ENCODE measurements around the gene MCAT. TPM values are rescaled to one million over a fixed set of nuclear protein-coding genes. Genes with fewer than 3 reads are reported as not detected.

The MCAT gene
- total RNA-seq, 2 experiments from 2014 or later: 13.8 to 16.9 TPM

GRCh38 chr22:43129426-43130425, 13.5 kb downstream of the MCAT start:
- intact Hi-C loops (cut with DNase I, micrococcal nuclease): no loop called here
- Mint-ChIP-seq H3K36me3 (ENCODE audit: low read depth) (peaks cover 17% of the 10 kb centered on the region), H3K27ac (no peak overlapping the region), H3K4me1 (peaks cover 2% of the 10 kb centered on the region), H3K4me3 (no peak overlapping the region), H3K27me3 (no peaks in the 10 kb centered on the region), H3K9me3 (ENCODE audit: low read depth) (no peaks in the 10 kb centered on the region)
- ChIA-PET POLR2A (no interaction called here), CTCF (no interaction called here)
- DNase-seq (no peak), ATAC-seq (no peak)

- Mint-ChIP-seq H3K4me1 (peaks cover 2% of the 10 kb centered on the region), H3K4me3 (no peak overlapping the region), H3K27me3 (no peaks in the 10 kb centered on the region), H3K9me3 (ENCODE audit: low read depth) (no peaks in the 10 kb centered on the region), H3K36me3 (ENCODE audit: low read depth) (peaks cover 10% of the 10 kb centered on the region), H3K27ac (no peak overlapping the region)
- ChIA-PET CTCF (no interaction called here), POLR2A (no interaction called here)
- DNase-seq: no peak
- no peak for ATAC-seq
- intact Hi-C loops (cut with DNase I, micrococcal nuclease): no loop called here
Measured at GRCh38 chr22:43128928-43129424, 14.2 kb downstream of the MCAT start.

- no peak overlapping the region for H3K27ac Mint-ChIP-seq
- POLR2A ChIA-PET: no interaction called here
- H3K9me3 Mint-ChIP-seq (ENCODE audit: low read depth): no peaks in the 10 kb centered on the region
- peaks cover 7% of the 10 kb centered on the region for H3K36me3 Mint-ChIP-seq (ENCODE audit: low read depth)
- DNase-seq: no peak
- H3K27me3 Mint-ChIP-seq: no peaks in the 10 kb centered on the region
- intact Hi-C loops (cut with DNase I, micrococcal nuclease): no loop called here
- CTCF ChIA-PET: no interaction called here
- H3K4me1 Mint-ChIP-seq: peaks cover 2% of the 10 kb centered on the region
- ATAC-seq: no peak
- H3K4me3 Mint-ChIP-seq: no peak overlapping the region
Measured at GRCh38 chr22:43128116-43128515, 15.1 kb downstream of the MCAT start.

- no peak for ATAC-seq
- ChIA-PET CTCF (no interaction called here), POLR2A (no interaction called here)
- no peaks in the 10 kb centered on the region for H3K9me3 Mint-ChIP-seq (ENCODE audit: low read depth)
- peaks cover 2% of the 10 kb centered on the region for H3K4me1 Mint-ChIP-seq
- H3K36me3 Mint-ChIP-seq (ENCODE audit: low read depth): peaks cover 5% of the 10 kb centered on the region
- no peaks in the 10 kb centered on the region for H3K27me3 Mint-ChIP-seq
- no peak overlapping the region for H3K4me3 Mint-ChIP-seq
- no peak overlapping the region for H3K27ac Mint-ChIP-seq
- no peak for DNase-seq
- intact Hi-C loops (cut with DNase I, micrococcal nuclease): no loop called here
Measured at GRCh38 chr22:43127166-43127908, 15.9 kb downstream of the MCAT start.

DNA sequence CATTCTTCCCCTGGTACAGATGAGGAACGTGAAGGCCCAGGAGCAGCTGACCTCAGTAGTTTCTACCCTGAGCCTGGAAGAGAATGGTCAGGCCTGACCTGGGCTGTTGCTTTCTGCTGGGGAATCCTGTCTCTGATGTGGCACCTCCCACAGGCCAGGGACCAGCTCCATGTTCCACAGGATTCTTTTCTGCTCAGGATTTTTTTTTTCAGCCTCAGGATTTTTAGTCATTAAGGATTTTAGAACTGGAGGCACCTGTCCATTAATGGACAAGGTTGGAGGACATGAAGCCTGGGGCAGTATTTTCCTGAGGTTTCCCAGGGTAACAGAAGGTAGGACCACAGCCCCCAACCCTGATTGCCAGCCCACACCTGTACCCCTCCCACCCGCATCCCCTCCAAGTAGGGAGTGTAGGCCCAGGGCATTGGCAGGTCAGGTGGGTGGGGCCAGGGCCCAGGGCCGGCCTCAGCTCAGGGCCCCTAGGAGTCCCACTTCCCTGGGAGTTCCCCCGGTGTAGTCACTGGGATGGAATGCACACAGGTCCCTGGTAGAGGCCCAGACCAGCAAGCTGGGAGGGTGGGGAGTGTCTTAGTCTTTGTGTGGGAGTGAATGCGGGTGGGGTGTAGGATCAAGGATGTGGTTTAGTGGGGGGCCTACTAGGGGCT, 16.6 kb downstream of the MCAT start:
- H3K36me3 Mint-ChIP-seq (ENCODE audit: low read depth): no peaks in the 10 kb centered on the region
- CTCF ChIA-PET: interaction anchor here (0.7 kb wide), 1 partner anchor 61 kb away, joined by 3 read pairs; no protein-coding TSS in a partner anchor
- ATAC-seq (peak; percentile 47), DNase-seq (no peak)
- no peak overlapping the region for H3K27ac Mint-ChIP-seq
- H3K27me3 Mint-ChIP-seq: no peaks in the 10 kb centered on the region
- H3K9me3 Mint-ChIP-seq (ENCODE audit: low read depth): no peaks in the 10 kb centered on the region
- no peak overlapping the region for H3K4me3 Mint-ChIP-seq
- intact Hi-C loops (cut with DNase I, micrococcal nuclease): no loop called here
- peaks cover 2% of the 10 kb centered on the region for H3K4me1 Mint-ChIP-seq
- POLR2A ChIA-PET: interaction anchor here (0.6 kb wide), 1 partner anchor 38 kb away, joined by 4 read pairs; no protein-coding TSS in a partner anchor

- H3K4me3 Mint-ChIP-seq: no peak overlapping the region
- ATAC-seq (no peak), DNase-seq (no peak)
- no peaks in the 10 kb centered on the region for H3K36me3 Mint-ChIP-seq (ENCODE audit: low read depth)
- CTCF ChIA-PET: no interaction called here
- H3K27ac Mint-ChIP-seq: no peak overlapping the region
- H3K27me3 Mint-ChIP-seq: no peaks in the 10 kb centered on the region
- intact Hi-C loops (cut with DNase I, micrococcal nuclease): no loop called here
- POLR2A ChIA-PET: no interaction called here
- no peaks in the 10 kb centered on the region for H3K9me3 Mint-ChIP-seq (ENCODE audit: low read depth)
- H3K4me1 Mint-ChIP-seq: peaks cover 3% of the 10 kb centered on the region
Measured at GRCh38 chr22:43118953-43119458, 24.2 kb downstream of the MCAT start.

- DNase-seq: no peak
- no peak for ATAC-seq
- intact Hi-C loops (cut with DNase I, micrococcal nuclease): no loop called here
- Mint-ChIP-seq H3K4me1 (peaks cover 3% of the 10 kb centered on the region), H3K36me3 (ENCODE audit: low read depth) (no peaks in the 10 kb centered on the region), H3K27me3 (no peaks in the 10 kb centered on the region), H3K27ac (no peak overlapping the region), H3K4me3 (no peak overlapping the region), H3K9me3 (ENCODE audit: low read depth) (no peaks in the 10 kb centered on the region)
- ChIA-PET POLR2A (interaction anchor here (0.5 kb wide), 1 partner anchor 28 kb away, joined by 3 read pairs; no protein-coding TSS in a partner anchor), CTCF (no interaction called here)
Measured at GRCh38 chr22:43118024-43118849, 25.0 kb downstream of the MCAT start.

- CTCF ChIA-PET: interaction anchor here (0.6 kb wide), 1 partner anchor 215 kb away, joined by 3 read pairs; no protein-coding TSS in a partner anchor
- no peaks in the 10 kb centered on the region for H3K36me3 Mint-ChIP-seq (ENCODE audit: low read depth)
- no peak overlapping the region for H3K4me3 Mint-ChIP-seq
- no peaks in the 10 kb centered on the region for H3K27me3 Mint-ChIP-seq
- intact Hi-C loops (cut with DNase I, micrococcal nuclease): no loop called here
- ATAC-seq (no peak), DNase-seq (no peak)
- H3K4me1 Mint-ChIP-seq: peaks cover 3% of the 10 kb centered on the region
- POLR2A ChIA-PET: interaction anchor here (0.6 kb wide), 1 partner anchor 687 kb away, joined by 3 read pairs; no protein-coding TSS in a partner anchor
- H3K9me3 Mint-ChIP-seq (ENCODE audit: low read depth): no peaks in the 10 kb centered on the region
- no peak overlapping the region for H3K27ac Mint-ChIP-seq
Measured at GRCh38 chr22:43116932-43117331, 26.3 kb downstream of the MCAT start.

DNA sequence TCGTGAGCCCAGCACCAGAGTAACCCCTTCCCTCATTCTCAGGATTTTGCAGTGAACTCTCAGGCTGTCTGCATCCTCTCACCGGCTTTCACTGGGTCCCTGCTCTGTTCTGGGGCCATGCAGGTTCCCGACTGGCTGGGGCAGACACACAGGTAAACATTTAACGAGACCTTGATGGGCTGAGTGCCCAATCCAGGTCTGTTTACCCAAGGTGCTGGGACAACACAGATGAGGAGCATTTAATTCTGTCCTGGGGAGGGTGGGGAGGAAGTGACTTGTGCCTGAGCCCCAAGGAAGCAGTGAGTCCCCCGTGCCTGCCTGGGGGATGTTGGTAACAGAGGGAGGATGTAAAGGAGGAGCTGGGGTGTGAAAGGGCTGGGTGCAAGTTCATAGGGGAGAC, 28.2 kb downstream of the MCAT start:
- Mint-ChIP-seq H3K27ac (no peak overlapping the region), H3K4me1 (peaks cover 6% of the 10 kb centered on the region), H3K9me3 (ENCODE audit: low read depth) (no peaks in the 10 kb centered on the region), H3K4me3 (no peak overlapping the region), H3K27me3 (peaks cover 3% of the 10 kb centered on the region), H3K36me3 (ENCODE audit: low read depth) (no peaks in the 10 kb centered on the region)
- intact Hi-C loops (cut with DNase I, micrococcal nuclease): no loop called here
- POLR2A ChIA-PET: no interaction called here
- DNase-seq: no peak
- CTCF ChIA-PET: no interaction called here
- no peak for ATAC-seq

DNA sequence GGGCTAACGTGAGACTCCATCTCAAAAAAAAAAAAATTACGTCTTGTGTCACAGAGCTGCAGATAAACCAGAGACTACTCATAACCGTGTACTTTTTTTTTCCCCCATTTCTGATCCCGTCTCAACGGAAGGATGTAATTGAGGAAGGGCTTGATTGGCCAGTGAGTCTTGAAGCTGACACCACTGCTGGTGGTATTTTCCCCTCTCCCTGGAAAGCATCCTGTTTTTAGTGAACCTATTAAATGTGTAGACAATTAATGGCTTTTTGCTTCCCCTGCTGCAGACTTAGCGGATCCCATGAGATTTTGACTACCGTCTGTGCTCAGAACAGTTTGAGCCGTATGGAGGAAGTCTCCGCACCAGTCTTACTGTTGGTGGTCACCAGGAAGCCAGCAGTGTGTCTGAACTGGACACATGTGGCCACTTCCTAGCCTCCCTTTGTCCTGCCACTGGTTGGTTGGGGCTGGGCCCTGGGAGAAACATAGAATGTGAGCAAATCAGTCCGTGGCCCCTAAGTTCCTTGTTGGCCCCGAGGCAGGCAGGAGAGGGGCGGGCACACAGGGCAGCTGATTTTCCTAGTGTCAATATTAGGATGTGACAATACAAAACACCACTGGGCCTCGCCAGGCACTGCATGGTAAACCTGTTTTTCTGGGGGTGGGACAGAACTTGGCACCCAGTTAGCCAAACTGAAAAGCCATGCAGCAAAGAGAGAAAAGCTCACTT, 29.5 kb downstream of the MCAT start:
- ChIA-PET CTCF (interaction anchor here (0.6 kb wide), 1 partner anchor 101 kb away, joined by 4 read pairs; no protein-coding TSS in a partner anchor), POLR2A (interaction anchor here (0.7 kb wide), 1 partner anchor 154 kb away, joined by 4 read pairs; no protein-coding TSS in a partner anchor)
- Mint-ChIP-seq H3K4me3 (no peak overlapping the region), H3K36me3 (ENCODE audit: low read depth) (no peaks in the 10 kb centered on the region), H3K27me3 (peaks cover 3% of the 10 kb centered on the region), H3K4me1 (peaks cover 3% of the 10 kb centered on the region), H3K27ac (no peak overlapping the region), H3K9me3 (ENCODE audit: low read depth) (no peaks in the 10 kb centered on the region)
- DNase-seq: no peak
- intact Hi-C loops (cut with DNase I, micrococcal nuclease): no loop called here
- ATAC-seq: no peak
